ENCODE results near the gene WDR53.
"Not testable (repeated sequence)": the region's sequence is repeated elsewhere in the genome, so short reads cannot be mapped to it uniquely, and the experiment has no call there.

The WDR53 gene

DNA sequence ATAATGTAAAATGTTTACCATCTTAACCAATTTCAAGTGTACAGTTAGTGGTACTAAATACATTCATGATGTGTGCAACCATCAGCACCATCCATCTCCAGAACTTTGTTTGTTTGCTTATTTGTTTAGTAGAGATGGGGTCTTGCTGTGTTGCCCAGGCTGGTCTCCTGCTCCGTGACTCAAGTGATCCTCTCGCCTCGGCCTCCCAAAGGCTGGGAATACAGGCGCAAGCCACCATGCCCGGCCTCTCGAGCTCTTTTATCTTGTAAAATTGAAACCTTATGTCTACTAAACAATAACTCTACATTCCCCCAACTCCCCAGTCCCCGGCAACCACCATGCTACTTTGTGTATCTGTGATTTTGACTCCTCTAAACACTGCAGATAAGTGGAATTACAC, 32.0 kb upstream of the WDR53 start:
- Histone ChIP-seq H3K9me3 (ENCODE audit: control insufficient read depth, low read length) (no peaks in the 10 kb centered on the region), H3K36me3 (ENCODE audit: control insufficient read depth, insufficient read depth, low read length) (no peaks in the 10 kb centered on the region), H3K4me1 (ENCODE audit: control insufficient read depth, insufficient read depth, low read length) (no peaks in the 10 kb centered on the region), H3K27me3 (ENCODE audit: control insufficient read depth, insufficient read depth, low read length, poor library complexity, severe bottlenecking) (no peaks in the 10 kb centered on the region), H3K27ac (ENCODE audit: insufficient read depth, low read depth, low read length, poor library complexity, severe bottlenecking) (no peak overlapping the region), H3K4me3 (ENCODE audit: insufficient read depth, low read depth, low read length) (no peak overlapping the region)
- 91 to 96% methylated on average over 7 of the region's 7 CpGs for WGBS, 2 experiments

DNA sequence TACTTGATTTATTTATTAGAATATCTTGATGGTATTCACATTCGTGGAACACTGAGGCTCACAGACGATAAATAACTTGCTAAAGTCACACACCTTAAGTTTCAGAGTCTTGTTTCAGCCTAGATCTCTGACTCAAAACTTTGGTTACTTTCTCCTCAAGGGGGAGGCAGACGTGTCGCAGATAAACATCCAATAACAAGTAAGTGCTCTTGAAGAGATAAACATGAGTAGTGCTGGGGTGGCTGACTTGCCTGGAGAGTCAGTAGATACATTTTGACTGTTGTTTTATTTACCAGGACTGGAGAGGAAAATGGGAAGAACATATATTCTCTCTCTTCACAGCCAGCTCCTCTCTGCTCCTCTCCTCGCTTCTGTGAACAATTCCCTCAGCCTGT, 31.4 kb upstream of the WDR53 start:
- Histone ChIP-seq H3K9me3 (ENCODE audit: control insufficient read depth, low read length) (no peaks in the 10 kb centered on the region), H3K36me3 (ENCODE audit: control insufficient read depth, insufficient read depth, low read length) (no peaks in the 10 kb centered on the region), H3K4me1 (ENCODE audit: control insufficient read depth, insufficient read depth, low read length) (no peaks in the 10 kb centered on the region), H3K27ac (ENCODE audit: insufficient read depth, low read depth, low read length, poor library complexity, severe bottlenecking) (no peak overlapping the region), H3K27me3 (ENCODE audit: control insufficient read depth, insufficient read depth, low read length, poor library complexity, severe bottlenecking) (no peaks in the 10 kb centered on the region), H3K4me3 (ENCODE audit: insufficient read depth, low read depth, low read length) (no peak overlapping the region)
- WGBS, 2 experiments, result 88 to 98% methylated on average over 5 of the region's 5 CpGs

DNA sequence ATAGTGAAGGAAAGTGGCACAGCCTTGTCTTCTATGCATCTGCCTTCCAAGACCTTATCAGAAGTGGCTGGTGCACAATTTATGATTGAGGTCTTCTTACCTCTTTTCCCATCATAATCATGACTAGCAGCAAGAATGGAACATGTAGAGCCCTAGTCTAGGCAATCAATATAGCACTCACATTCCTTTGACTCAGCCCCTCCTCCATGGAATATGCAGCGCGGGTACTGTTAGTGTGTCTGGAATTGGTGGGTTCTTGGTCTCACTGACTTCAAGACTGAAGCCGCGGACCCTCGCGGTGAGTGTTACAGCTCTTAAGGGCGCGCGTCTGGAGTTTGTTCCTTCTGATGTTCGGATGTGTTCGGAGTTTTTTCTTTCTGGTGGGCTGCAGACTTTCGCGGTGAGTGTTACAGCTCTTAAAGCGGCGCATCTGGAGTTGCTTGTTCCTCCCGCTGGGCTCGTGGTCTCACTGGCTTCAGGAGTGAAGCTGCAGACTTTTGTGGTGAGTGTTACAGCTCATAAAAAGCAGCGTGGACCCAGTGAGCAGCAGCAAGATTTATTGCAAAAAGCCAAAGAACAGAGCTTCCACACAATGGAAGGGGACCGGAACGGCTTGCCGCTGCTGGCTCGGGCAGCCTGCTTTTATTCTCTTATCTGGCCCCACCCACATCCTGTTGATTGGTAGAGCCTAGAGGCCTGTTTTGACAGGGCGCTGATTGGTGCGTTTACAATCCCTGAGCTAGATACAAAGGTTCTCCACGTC, 29.8 kb upstream of the WDR53 start:
- H3K4me3 ChIP-seq (ENCODE audit: insufficient read depth, low read depth, low read length); H3K27me3 ChIP-seq (ENCODE audit: control insufficient read depth, insufficient read depth, low read length, poor library complexity, severe bottlenecking); H3K4me1 ChIP-seq (ENCODE audit: control insufficient read depth, insufficient read depth, low read length); H3K27ac ChIP-seq (ENCODE audit: insufficient read depth, low read depth, low read length, poor library complexity, severe bottlenecking); H3K9me3 ChIP-seq (ENCODE audit: control insufficient read depth, low read length); H3K36me3 ChIP-seq (ENCODE audit: control insufficient read depth, insufficient read depth, low read length): not testable (repeated sequence)
- WGBS, 2 experiments, result 94 to 95% methylated on average over 25 of the region's 25 CpGs

DNA sequence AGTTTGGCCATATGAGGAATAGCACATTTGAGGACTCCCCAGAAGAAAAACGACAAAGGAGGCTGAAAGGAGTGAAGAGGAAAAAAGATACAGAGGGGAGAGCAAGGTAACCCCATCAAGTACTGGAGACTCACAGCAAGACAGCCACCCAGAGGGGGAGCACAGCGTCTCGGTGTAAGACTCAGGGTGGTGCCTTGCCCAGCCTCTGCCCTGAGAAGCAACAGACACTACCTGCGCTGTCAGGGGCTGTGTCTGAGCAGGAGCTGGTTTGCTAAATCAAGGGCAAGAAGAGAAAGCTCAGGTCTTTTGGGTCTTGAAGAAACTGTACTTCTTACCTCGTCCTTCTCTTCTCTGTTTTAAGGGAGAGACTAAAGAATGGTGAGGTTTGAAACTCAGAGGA, 28.0 kb upstream of the WDR53 start:
- Histone ChIP-seq H3K27ac (ENCODE audit: insufficient read depth, low read depth, low read length, poor library complexity, severe bottlenecking) (no peak overlapping the region), H3K4me1 (ENCODE audit: control insufficient read depth, insufficient read depth, low read length) (no peaks in the 10 kb centered on the region), H3K27me3 (ENCODE audit: control insufficient read depth, insufficient read depth, low read length, poor library complexity, severe bottlenecking) (no peaks in the 10 kb centered on the region), H3K36me3 (ENCODE audit: control insufficient read depth, insufficient read depth, low read length) (no peaks in the 10 kb centered on the region), H3K4me3 (ENCODE audit: insufficient read depth, low read depth, low read length) (no peak overlapping the region), H3K9me3 (ENCODE audit: control insufficient read depth, low read length) (no peaks in the 10 kb centered on the region)
- 70 to 73% methylated on average over 5 of the region's 5 CpGs for WGBS, 2 experiments

GRCh38 chr3:196590279-196590678, 21.9 kb upstream of the WDR53 start:
- Histone ChIP-seq H3K4me1 (ENCODE audit: control insufficient read depth, insufficient read depth, low read length) (no peaks in the 10 kb centered on the region), H3K4me3 (ENCODE audit: insufficient read depth, low read depth, low read length) (no peak overlapping the region), H3K27ac (ENCODE audit: insufficient read depth, low read depth, low read length, poor library complexity, severe bottlenecking) (no peak overlapping the region), H3K27me3 (ENCODE audit: control insufficient read depth, insufficient read depth, low read length, poor library complexity, severe bottlenecking) (no peaks in the 10 kb centered on the region), H3K9me3 (ENCODE audit: control insufficient read depth, low read length) (no peaks in the 10 kb centered on the region), H3K36me3 (ENCODE audit: control insufficient read depth, insufficient read depth, low read length) (no peaks in the 10 kb centered on the region)
- WGBS, 2 experiments, result 91 to 93% methylated on average over 5 of the region's 5 CpGs

DNA sequence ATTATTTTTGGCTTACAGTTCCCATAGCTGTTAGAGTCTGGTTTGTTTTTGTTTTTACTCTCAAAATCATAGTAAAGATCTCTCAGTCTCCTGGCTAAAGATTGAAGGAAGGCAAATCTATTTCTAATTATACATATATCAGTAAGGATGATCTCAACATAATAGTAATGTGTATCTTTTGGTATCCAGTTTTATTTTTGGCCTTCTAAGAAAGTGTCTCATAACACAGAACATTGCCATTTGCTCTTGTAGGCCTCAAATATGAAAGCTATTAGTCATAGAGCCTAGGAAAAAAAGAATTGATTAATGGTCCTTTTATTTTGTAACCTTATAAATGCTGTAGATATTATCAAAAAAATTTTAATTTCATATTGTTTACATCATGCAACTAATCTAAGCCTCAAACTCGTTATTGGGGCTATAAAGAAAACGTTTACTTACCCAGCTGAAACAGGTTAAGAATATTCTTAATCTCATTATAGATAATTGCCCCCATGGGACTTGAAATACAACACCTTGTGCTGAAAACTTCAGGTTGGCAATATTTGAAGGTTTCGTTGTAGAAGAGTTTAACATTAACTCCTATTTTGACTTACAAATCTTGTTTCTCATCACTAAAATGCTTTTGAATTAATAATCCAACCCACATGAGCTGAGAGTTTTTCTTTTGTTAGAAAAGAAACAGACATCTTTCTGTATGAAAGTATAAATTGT, 16.8 kb upstream of the WDR53 start:
- 98 to 100% methylated on average over 3 of the region's 3 CpGs for WGBS, 2 experiments
- Histone ChIP-seq H3K27me3 (ENCODE audit: control insufficient read depth, insufficient read depth, low read length, poor library complexity, severe bottlenecking) (no peaks in the 10 kb centered on the region), H3K4me1 (ENCODE audit: control insufficient read depth, insufficient read depth, low read length) (no peaks in the 10 kb centered on the region), H3K9me3 (ENCODE audit: control insufficient read depth, low read length) (no peaks in the 10 kb centered on the region), H3K4me3 (ENCODE audit: insufficient read depth, low read depth, low read length) (no peak overlapping the region), H3K27ac (ENCODE audit: insufficient read depth, low read depth, low read length, poor library complexity, severe bottlenecking) (no peak overlapping the region), H3K36me3 (ENCODE audit: control insufficient read depth, insufficient read depth, low read length) (peaks cover 9% of the 10 kb centered on the region)

DNA sequence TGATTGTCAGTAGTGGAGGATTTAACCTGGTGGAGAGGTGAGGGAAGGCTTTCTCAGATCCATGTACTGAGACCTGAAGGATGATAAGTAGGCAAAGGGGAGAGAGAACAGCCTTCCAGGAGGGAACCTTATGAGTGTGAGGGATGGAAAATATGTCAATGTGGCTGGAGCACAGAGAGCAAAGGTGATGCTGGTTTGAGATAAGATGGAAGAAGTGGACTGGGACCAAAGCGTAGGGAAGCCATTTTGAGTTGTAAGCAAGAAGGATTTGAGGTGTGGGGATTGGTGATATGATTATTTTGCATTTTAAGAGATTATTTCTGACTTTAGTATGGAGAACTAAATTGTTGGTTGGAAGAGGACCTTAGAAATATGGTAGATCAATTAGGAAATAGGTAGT, 4.0 kb upstream of the WDR53 start:
- Histone ChIP-seq H3K4me1 (ENCODE audit: control insufficient read depth, insufficient read depth, low read length) (peaks cover 5% of the 10 kb centered on the region), H3K9me3 (ENCODE audit: control insufficient read depth, low read length) (no peaks in the 10 kb centered on the region), H3K27me3 (ENCODE audit: control insufficient read depth, insufficient read depth, low read length, poor library complexity, severe bottlenecking) (no peaks in the 10 kb centered on the region), H3K36me3 (ENCODE audit: control insufficient read depth, insufficient read depth, low read length) (no peaks in the 10 kb centered on the region), H3K27ac (ENCODE audit: insufficient read depth, low read depth, low read length, poor library complexity, severe bottlenecking) (no peak overlapping the region), H3K4me3 (ENCODE audit: insufficient read depth, low read depth, low read length) (no peak overlapping the region)
- WGBS, 2 experiments, result 46 to 52% methylated on average over 1 of the region's 1 CpG

- H3K4me3 ChIP-seq (ENCODE audit: insufficient read depth, low read depth, low read length); H3K36me3 ChIP-seq (ENCODE audit: control insufficient read depth, insufficient read depth, low read length); H3K27me3 ChIP-seq (ENCODE audit: control insufficient read depth, insufficient read depth, low read length, poor library complexity, severe bottlenecking); H3K4me1 ChIP-seq (ENCODE audit: control insufficient read depth, insufficient read depth, low read length); H3K27ac ChIP-seq (ENCODE audit: insufficient read depth, low read depth, low read length, poor library complexity, severe bottlenecking); H3K9me3 ChIP-seq (ENCODE audit: control insufficient read depth, low read length): not testable (repeated sequence)
- 94 to 95% methylated on average over 12 to 13 of the region's 13 CpGs for WGBS, 2 experiments
Measured at GRCh38 chr3:196570332-196570731, 2.0 kb upstream of the WDR53 start.

- H3K27me3 ChIP-seq (ENCODE audit: control insufficient read depth, insufficient read depth, low read length, poor library complexity, severe bottlenecking), result no peaks in the 10 kb centered on the region
- no peaks in the 10 kb centered on the region for H3K36me3 ChIP-seq (ENCODE audit: control insufficient read depth, insufficient read depth, low read length)
- peak overlapping the region; percentile 78 for H3K4me3 ChIP-seq (ENCODE audit: insufficient read depth, low read depth, low read length)
- H3K27ac ChIP-seq (ENCODE audit: insufficient read depth, low read depth, low read length, poor library complexity, severe bottlenecking), result peak overlapping the region; percentile 75
- H3K9me3 ChIP-seq (ENCODE audit: control insufficient read depth, low read length), result no peaks in the 10 kb centered on the region
- peaks cover 5% of the 10 kb centered on the region for H3K4me1 ChIP-seq (ENCODE audit: control insufficient read depth, insufficient read depth, low read length)
- 1% methylated on average over 44 of the region's 44 CpGs for WGBS, 2 experiments
Measured at GRCh38 chr3:196569003-196569516, 706 bp upstream of the WDR53 start.

- 88 to 96% methylated on average over 9 of the region's 9 CpGs for WGBS, 2 experiments
- Histone ChIP-seq H3K4me1 (ENCODE audit: control insufficient read depth, insufficient read depth, low read length) (no peaks in the 10 kb centered on the region), H3K4me3 (ENCODE audit: insufficient read depth, low read depth, low read length) (no peak overlapping the region), H3K36me3 (ENCODE audit: control insufficient read depth, insufficient read depth, low read length) (no peaks in the 10 kb centered on the region), H3K9me3 (ENCODE audit: control insufficient read depth, low read length) (no peaks in the 10 kb centered on the region), H3K27ac (ENCODE audit: insufficient read depth, low read depth, low read length, poor library complexity, severe bottlenecking) (no peak overlapping the region), H3K27me3 (ENCODE audit: control insufficient read depth, insufficient read depth, low read length, poor library complexity, severe bottlenecking) (no peaks in the 10 kb centered on the region)
Measured at GRCh38 chr3:196563721-196564225, 4.6 kb downstream of the WDR53 start.
